ENCODE results near the gene CARMIL1.

Gene CARMIL1

DNA sequence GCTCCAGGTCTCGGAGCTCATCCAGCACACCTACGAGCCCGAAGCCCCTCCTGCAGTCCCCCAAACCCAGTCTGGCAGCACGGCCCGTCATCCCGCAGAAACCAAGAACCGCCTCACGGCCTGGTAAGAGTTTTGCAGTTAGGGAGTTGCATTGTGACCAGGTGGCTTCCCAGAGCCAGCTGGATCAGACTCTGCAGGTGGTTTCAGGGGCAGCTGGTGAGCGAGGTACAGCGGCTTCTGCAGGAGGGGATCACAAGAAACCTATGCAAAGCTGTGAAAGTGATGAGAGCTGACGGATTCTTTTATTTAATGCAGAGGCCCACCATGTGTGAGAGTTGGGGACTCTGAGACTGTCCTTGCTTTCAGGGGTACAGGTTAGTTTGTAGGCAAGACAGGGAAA, 327.0 kb downstream of the CARMIL1 start:
- TF ChIP-seq, protein P1, sequence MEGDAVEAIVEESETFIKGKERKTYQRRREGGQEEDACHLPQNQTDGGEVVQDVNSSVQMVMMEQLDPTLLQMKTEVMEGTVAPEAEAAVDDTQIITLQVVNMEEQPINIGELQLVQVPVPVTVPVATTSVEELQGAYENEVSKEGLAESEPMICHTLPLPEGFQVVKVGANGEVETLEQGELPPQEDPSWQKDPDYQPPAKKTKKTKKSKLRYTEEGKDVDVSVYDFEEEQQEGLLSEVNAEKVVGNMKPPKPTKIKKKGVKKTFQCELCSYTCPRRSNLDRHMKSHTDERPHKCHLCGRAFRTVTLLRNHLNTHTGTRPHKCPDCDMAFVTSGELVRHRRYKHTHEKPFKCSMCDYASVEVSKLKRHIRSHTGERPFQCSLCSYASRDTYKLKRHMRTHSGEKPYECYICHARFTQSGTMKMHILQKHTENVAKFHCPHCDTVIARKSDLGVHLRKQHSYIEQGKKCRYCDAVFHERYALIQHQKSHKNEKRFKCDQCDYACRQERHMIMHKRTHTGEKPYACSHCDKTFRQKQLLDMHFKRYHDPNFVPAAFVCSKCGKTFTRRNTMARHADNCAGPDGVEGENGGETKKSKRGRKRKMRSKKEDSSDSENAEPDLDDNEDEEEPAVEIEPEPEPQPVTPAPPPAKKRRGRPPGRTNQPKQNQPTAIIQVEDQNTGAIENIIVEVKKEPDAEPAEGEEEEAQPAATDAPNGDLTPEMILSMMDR (IDR thresholded peaks at IDR 0.05; ENCODE audit: low read depth, low read length): no peak
- Histone ChIP-seq H3K4me1 (no peaks in the 10 kb centered on the region), H3K9me3 (no peaks in the 10 kb centered on the region), H3K4me3 (ENCODE audit: low read depth, low read length) (no peak overlapping the region), H3K36me3 (no peaks in the 10 kb centered on the region), H3K27me3 (no peaks in the 10 kb centered on the region)
- DNase-seq: no peak

- Histone ChIP-seq H3K4me3 (ENCODE audit: low read depth, low read length) (no peak overlapping the region), H3K9me3 (no peaks in the 10 kb centered on the region), H3K4me1 (no peaks in the 10 kb centered on the region), H3K27me3 (no peaks in the 10 kb centered on the region), H3K36me3 (no peaks in the 10 kb centered on the region)
- no peak for DNase-seq
- TF ChIP-seq, protein P1 (IDR thresholded peaks at IDR 0.05; ENCODE audit: low read depth, low read length): no peak
Measured at GRCh38 chr6:25608558-25609174, 329.5 kb downstream of the CARMIL1 start.

DNA sequence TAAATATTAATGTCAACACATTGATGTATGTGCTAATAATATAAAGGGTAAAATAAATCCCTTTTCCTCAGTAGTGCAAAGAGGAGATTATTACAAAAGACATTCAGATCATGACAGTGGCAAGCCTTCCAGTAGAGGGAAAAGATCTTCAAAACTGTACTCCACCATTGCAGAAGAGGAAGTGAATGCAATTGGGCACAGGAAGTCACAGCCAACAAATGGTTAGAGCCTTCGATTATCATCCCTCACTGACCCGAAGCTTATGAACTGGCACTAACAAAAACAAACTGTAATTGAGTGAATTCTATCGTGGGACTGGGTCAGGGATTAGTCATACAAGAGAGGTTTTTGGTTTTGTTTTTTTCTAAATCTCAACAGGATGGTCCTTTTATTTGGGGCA, 333.5 kb downstream of the CARMIL1 start:
- TF ChIP-seq, protein P1 (IDR thresholded peaks at IDR 0.05; ENCODE audit: low read depth, low read length): no peak
- no peak overlapping the region for H3K4me3 ChIP-seq (ENCODE audit: low read depth, low read length)
- no peaks in the 10 kb centered on the region for H3K4me1 ChIP-seq
- no peak for DNase-seq
- no peaks in the 10 kb centered on the region for H3K36me3 ChIP-seq
- H3K27me3 ChIP-seq: no peaks in the 10 kb centered on the region
- H3K9me3 ChIP-seq: no peaks in the 10 kb centered on the region

GRCh38 chr6:25613415-25613814, 334.2 kb downstream of the CARMIL1 start:
- Histone ChIP-seq H3K9me3 (no peaks in the 10 kb centered on the region), H3K36me3 (no peaks in the 10 kb centered on the region), H3K4me1 (no peaks in the 10 kb centered on the region), H3K27me3 (no peaks in the 10 kb centered on the region), H3K4me3 (ENCODE audit: low read depth, low read length) (no peak overlapping the region)
- TF ChIP-seq, protein P1 (IDR thresholded peaks at IDR 0.05; ENCODE audit: low read depth, low read length): no peak
- DNase-seq: no peak

DNA sequence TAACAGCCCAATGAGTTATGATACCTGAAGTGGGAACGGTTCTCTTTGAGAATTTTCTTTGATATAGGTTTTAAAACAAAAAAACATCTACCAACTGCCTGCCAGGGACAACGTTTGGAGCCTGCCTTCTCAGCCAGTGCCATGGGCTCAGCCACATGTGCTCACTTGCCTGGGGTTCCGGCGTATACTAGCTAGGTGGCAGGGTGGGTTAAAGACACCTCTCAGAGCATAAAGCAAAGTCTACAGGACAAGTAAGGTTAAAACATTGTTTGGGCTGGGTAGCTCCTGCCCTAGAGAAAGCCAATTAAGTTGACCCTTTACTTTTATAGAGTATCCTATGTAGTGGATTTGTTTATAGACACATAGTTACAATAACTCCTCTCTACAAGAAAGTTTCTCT, 334.9 kb downstream of the CARMIL1 start:
- H3K27me3 ChIP-seq: no peaks in the 10 kb centered on the region
- TF ChIP-seq, protein P1 (IDR thresholded peaks at IDR 0.05; ENCODE audit: low read depth, low read length): no peak
- H3K4me1 ChIP-seq: no peaks in the 10 kb centered on the region
- H3K36me3 ChIP-seq: no peaks in the 10 kb centered on the region
- no peak overlapping the region for H3K4me3 ChIP-seq (ENCODE audit: low read depth, low read length)
- DNase-seq: no peak
- H3K9me3 ChIP-seq: no peaks in the 10 kb centered on the region

DNA sequence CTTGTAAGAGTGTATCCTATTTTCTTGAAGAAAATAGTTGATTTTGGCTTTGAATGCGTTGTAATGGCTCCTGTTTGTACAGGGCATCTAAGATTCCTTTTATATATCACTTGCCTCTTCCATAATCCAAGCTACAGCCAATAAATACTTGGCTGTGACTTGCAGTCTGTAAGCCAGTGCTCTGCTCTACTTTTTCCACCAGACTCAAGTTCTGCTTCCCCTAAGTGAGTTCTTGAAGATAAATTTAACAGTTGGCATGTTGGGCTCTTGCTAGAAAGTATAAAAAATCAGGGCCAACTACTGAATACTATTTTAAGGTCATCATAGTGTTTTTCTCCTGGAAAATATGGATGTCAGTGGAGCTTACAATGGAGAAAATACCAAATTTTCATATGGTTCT, 336.3 kb downstream of the CARMIL1 start:
- TF ChIP-seq, protein P1 (IDR thresholded peaks at IDR 0.05; ENCODE audit: low read depth, low read length): no peak
- no peak for DNase-seq
- H3K4me3 ChIP-seq (ENCODE audit: low read depth, low read length): no peak overlapping the region

More for the DNA sequence above, 336.3 kb downstream of the CARMIL1 start:
- Histone ChIP-seq H3K27me3 (no peaks in the 10 kb centered on the region), H3K36me3 (no peaks in the 10 kb centered on the region), H3K9me3 (no peaks in the 10 kb centered on the region), H3K4me1 (peaks cover under 1% of the 10 kb centered on the region; the same call in 1 of the 2 replicates)

Data from BE2C (cell line).